Muscle layer of colon (tissue), 2 donors: ENCODE measurements around the gene ABCC11.

Experiments
- H3K27ac ChIP-seq: one replicate; pipeline ENCODE4 v1.7.0; 2013; ENCODE audit warnings: low read depth, mild to moderate bottlenecking, low read length, moderate library complexity
- H3K27me3 ChIP-seq, 2 donors: one replicate each; pipeline ENCODE4 v1.7.0; 2013; ENCODE audit warnings: low read length in 2 of 2, mild to moderate bottlenecking in 2 of 2; ENCODE audit not compliant: insufficient read depth in 2 of 2, control insufficient read depth in 1 of 2
- H3K36me3 ChIP-seq: one replicate; pipeline ENCODE4 v1.7.0; 2013; ENCODE audit warnings: mild to moderate bottlenecking, low read length; ENCODE audit not compliant: insufficient read depth
- H3K4me1 ChIP-seq: one replicate; pipeline ENCODE4 v1.7.0; 2013; ENCODE audit warnings: mild to moderate bottlenecking, low read length; ENCODE audit not compliant: insufficient read depth
- H3K4me3 ChIP-seq, 2 donors: one replicate each; pipeline ENCODE4 v1.7.0; 2013; ENCODE audit warnings: low read length in 2 of 2, low read depth in 1 of 2, mild to moderate bottlenecking in 1 of 2, moderate library complexity in 1 of 2
- H3K9ac ChIP-seq: one replicate; pipeline ENCODE4 v1.7.0; 2013; ENCODE audit warnings: low read length
- H3K9me3 ChIP-seq: one replicate; pipeline ENCODE4 v1.7.0; 2013; ENCODE audit warnings: mild to moderate bottlenecking, low read length
- donor health status: abdominal sarcoma.
- donor health status: Adenocarcinoma of cecum.

Gene ABCC11

GRCh38 chr16:48247311-48247710 lies at the start of gene ABCC11:
TSS of gene ABCC11 (minus strand) at chr16:48247539. CDS start at chr16:48231921, 15,618 bp downstream.
- H3K9ac ChIP-seq, result peak within 1 kb of the TSS; percentile 13
- H3K36me3 ChIP-seq, result peaks cover 4% of the 10 kb centered on the region
- H3K4me1 ChIP-seq, result peaks cover 26% of the 10 kb centered on the region
- no peaks in the 10 kb centered on the region for H3K27me3 ChIP-seq
- no peaks in the 10 kb centered on the region for H3K9me3 ChIP-seq
- H3K27ac ChIP-seq, result no peak within 1 kb of the TSS
- H3K4me3 ChIP-seq, result no peak within 1 kb of the TSS

DNA sequence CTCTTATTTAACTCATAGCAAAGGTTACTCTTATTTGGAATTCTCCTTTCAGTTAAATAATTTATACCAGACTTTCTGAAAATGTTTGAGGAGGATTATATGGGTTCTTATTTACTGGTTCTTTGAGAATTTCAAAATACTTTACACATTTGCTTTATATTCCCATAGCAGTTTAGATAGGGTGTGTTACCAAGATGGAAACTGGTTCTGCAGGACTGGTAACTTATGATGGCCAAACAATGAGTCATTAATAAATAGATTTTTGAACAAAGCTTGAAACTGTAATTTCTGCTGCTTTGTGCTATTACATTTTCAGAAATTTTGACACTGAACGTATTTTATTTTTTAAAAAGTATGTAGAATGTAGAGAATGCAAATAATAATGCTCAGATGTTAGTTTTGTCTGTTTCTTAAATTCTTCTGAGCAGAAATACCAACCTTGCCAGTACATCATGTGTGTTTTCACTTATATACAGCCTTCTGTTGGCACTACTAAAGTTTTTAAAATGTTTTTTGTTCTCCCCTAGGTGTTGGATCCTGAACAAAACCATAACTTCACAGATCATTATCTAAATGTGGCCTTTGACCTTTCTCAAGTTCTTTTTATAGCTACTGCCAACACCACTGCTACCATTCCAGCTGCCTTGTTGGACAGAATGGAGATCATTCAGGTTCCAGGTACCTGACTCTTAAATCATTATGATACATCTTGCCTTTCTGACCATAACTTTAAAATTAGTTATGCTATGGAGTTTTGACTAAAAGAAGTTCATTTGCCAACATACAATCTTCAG lies 48.3 kb upstream of the ABCC11 start:
- Histone ChIP-seq H3K36me3 (peaks cover 19% of the 10 kb centered on the region), H3K4me3 (no peak overlapping the region), H3K9ac (no peak overlapping the region), H3K4me1 (no peaks in the 10 kb centered on the region), H3K9me3 (no peaks in the 10 kb centered on the region), H3K27ac (no peak overlapping the region), H3K27me3 (no peaks in the 10 kb centered on the region)

DNA sequence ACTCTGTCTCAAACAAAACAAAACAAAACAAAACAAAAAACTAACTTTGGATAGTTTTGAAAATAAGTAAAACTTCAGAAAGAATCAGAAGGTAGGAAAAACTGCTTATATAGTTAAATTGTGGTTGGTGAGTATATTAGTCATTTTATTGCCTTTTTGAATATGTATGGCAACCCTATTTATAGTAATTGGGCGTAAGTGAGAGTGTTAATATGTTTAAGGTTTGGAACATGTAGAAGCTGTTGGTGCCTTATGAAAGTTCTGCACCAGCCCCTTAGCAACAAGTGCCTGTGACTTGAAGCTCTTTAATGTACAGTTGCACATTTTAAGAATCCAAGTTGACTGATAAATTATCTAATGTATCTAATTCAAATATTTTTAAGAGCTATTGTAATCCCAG lies 47.4 kb upstream of the ABCC11 start:
- no peaks in the 10 kb centered on the region for H3K4me1 ChIP-seq
- no peak overlapping the region for H3K9ac ChIP-seq
- H3K4me3 ChIP-seq, result no peak overlapping the region
- H3K27ac ChIP-seq, result no peak overlapping the region
- H3K27me3 ChIP-seq, result no peaks in the 10 kb centered on the region
- H3K36me3 ChIP-seq, result peaks cover 10% of the 10 kb centered on the region
- H3K9me3 ChIP-seq, result no peaks in the 10 kb centered on the region

DNA sequence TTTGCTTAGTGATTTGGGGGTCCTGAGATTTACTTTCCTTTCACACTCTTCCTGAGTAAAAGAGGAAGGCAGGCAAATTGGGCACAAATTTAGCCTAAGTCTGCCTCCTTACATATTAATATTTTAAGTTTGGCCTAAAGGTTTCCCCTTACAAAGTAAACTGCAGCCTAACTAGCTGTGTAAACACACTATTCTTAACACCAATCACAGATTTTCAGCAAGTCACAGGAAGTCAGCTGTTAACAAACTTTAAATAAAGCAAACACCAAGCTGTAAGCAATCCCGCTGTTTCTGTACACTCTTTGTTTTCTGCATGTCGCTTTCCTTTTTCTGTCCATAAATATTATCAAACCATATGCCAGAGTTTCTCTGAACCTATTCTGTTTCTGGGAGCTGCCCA lies 45.1 kb upstream of the ABCC11 start:
- Histone ChIP-seq H3K36me3 (peaks cover 6% of the 10 kb centered on the region), H3K4me1 (no peaks in the 10 kb centered on the region), H3K27me3 (no peaks in the 10 kb centered on the region), H3K9ac (no peak overlapping the region), H3K4me3 (no peak overlapping the region), H3K9me3 (no peaks in the 10 kb centered on the region), H3K27ac (no peak overlapping the region)

DNA sequence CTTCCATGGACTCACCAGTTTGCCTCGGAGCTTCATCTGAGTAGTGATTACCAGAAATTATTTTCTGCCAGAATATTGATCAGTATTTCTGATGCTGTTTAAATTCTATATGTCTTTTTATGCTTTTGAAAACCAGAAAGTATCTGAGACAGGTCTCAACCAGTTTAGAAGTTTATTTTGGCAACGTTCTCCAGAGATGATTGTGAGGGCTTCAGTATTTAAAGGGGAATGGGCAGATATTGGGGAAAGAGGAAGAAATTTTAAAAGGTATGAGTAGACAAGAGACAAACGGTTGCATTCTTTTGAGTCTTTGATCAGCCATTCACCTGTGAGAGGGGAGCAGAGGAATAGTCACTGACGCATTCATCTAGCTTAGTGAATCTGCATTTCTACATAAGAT lies 44.4 kb upstream of the ABCC11 start:
- no peak overlapping the region for H3K4me3 ChIP-seq
- H3K27me3 ChIP-seq, result no peaks in the 10 kb centered on the region
- H3K9ac ChIP-seq, result no peak overlapping the region
- no peaks in the 10 kb centered on the region for H3K9me3 ChIP-seq
- peaks cover 12% of the 10 kb centered on the region for H3K36me3 ChIP-seq
- no peaks in the 10 kb centered on the region for H3K4me1 ChIP-seq
- H3K27ac ChIP-seq, result no peak overlapping the region

- Histone ChIP-seq H3K9me3 (no peaks in the 10 kb centered on the region), H3K36me3 (peaks cover 12% of the 10 kb centered on the region), H3K27ac (no peak overlapping the region), H3K9ac (no peak overlapping the region), H3K27me3 (no peaks in the 10 kb centered on the region), H3K4me1 (no peaks in the 10 kb centered on the region), H3K4me3 (no peak overlapping the region)
Observed at GRCh38 chr16:48291303-48291702, 44.0 kb upstream of the ABCC11 start.

GRCh38 chr16:48287239-48287638 lies 39.9 kb upstream of the ABCC11 start:
- Histone ChIP-seq H3K27me3 (no peaks in the 10 kb centered on the region), H3K4me1 (no peaks in the 10 kb centered on the region), H3K9me3 (no peaks in the 10 kb centered on the region), H3K4me3 (no peak overlapping the region), H3K36me3 (peaks cover 10% of the 10 kb centered on the region), H3K27ac (no peak overlapping the region), H3K9ac (no peak overlapping the region)

GRCh38 chr16:48284772-48285409 lies 37.6 kb upstream of the ABCC11 start:
- H3K9me3 ChIP-seq, result no peaks in the 10 kb centered on the region
- H3K27me3 ChIP-seq, result no peaks in the 10 kb centered on the region
- H3K27ac ChIP-seq, result no peak overlapping the region
- no peak overlapping the region for H3K9ac ChIP-seq
- H3K36me3 ChIP-seq, result peaks cover 10% of the 10 kb centered on the region
- H3K4me1 ChIP-seq, result no peaks in the 10 kb centered on the region
- no peak overlapping the region for H3K4me3 ChIP-seq

DNA sequence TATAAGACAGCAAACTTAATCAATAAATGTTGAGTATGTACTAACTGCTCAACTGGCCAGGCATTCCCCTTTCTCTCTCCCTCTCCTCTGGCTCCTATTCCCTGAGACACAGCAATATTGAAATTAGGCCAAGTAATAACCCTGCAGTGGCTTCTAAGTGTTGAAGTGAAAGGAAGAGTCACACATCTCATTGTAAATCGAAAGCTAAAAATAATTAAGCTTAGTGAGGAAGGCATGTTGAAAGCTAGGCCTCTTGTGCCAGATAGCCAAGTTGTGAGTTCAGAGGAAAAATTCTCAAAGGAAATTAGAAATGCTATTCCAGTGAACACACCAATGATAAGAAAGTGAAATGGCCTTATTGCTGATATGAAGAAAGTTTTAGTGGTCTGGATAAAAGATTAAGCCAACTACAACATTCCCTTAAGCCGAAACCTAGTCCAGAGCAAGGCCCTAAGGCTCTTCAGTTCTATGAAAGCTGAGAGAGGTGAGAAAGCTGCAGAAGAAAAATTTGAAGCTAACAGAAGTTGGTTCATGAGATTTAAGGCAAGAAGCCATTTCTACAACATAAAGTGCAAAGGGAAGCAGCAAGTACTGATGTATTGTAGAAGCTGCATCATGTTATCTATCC lies 35.4 kb upstream of the ABCC11 start:
- Histone ChIP-seq H3K9me3 (no peaks in the 10 kb centered on the region), H3K27ac (no peak overlapping the region), H3K4me1 (no peaks in the 10 kb centered on the region), H3K4me3 (no peak overlapping the region), H3K36me3 (peaks cover 24% of the 10 kb centered on the region), H3K27me3 (no peaks in the 10 kb centered on the region), H3K9ac (no peak overlapping the region)

DNA sequence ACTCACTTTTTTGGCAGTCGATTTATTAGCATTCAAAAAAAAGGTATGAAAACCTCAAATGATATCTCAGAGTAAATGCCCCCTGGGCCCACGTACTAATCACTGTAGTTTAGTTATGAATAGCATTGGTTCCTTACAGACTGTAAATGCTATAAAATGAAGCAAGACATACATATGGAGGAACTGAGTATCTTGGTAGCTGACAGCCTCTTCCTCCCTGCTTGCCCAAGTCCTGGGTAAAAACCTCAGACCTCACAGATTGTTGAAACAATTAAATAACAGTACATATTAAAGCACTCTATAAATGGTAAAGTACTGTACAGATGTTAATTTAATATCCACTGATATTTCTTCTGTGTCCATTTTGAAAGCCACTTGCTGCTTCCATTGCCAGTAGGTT lies 33.2 kb upstream of the ABCC11 start:
- Histone ChIP-seq H3K4me1 (peaks cover 11% of the 10 kb centered on the region), H3K4me3 (no peak overlapping the region), H3K9ac (no peak overlapping the region), H3K9me3 (no peaks in the 10 kb centered on the region), H3K27me3 (no peaks in the 10 kb centered on the region), H3K27ac (no peak overlapping the region), H3K36me3 (peaks cover 19% of the 10 kb centered on the region)

DNA sequence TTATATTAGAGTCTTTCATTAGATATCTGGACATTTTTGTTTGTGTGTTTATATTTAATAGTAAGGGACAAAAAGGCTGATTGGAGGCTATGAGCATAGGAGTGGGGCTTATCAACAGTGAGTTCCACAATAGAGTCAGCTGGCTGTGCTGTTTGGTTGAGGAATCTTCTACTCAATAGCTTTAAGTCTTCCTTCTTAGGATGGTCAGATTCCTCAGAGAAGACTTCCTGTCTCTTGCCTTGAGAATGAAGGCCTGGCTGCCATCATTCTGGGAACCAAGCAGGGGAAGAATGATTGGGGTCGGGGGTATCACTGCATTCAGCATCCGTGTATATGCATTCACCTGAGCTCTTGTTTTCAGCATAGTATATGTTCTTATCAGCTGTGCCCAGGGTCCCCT lies 31.9 kb upstream of the ABCC11 start:
- H3K9ac ChIP-seq, result no peak overlapping the region
- H3K27ac ChIP-seq, result no peak overlapping the region
- peaks cover 11% of the 10 kb centered on the region for H3K4me1 ChIP-seq
- H3K27me3 ChIP-seq, result no peaks in the 10 kb centered on the region
- H3K9me3 ChIP-seq, result no peaks in the 10 kb centered on the region
- peaks cover 14% of the 10 kb centered on the region for H3K36me3 ChIP-seq
- H3K4me3 ChIP-seq, result no peak overlapping the region
